GM21786 (cell line): ENCODE measurements around the gene BCAT1.
"Not testable (repeated sequence)": the region's sequence is repeated elsewhere in the genome, so short reads cannot be mapped to it uniquely, and the experiment has no call there.

ENCODE experiments used
- ATAC-seq: cut with Tn5 transposase; IDR thresholded peaks from one replicate; pipeline ENCODE4 v1.9.1; 2021; ENCODE audit not compliant: unreplicated experiment

BCAT1 gene

DNA sequence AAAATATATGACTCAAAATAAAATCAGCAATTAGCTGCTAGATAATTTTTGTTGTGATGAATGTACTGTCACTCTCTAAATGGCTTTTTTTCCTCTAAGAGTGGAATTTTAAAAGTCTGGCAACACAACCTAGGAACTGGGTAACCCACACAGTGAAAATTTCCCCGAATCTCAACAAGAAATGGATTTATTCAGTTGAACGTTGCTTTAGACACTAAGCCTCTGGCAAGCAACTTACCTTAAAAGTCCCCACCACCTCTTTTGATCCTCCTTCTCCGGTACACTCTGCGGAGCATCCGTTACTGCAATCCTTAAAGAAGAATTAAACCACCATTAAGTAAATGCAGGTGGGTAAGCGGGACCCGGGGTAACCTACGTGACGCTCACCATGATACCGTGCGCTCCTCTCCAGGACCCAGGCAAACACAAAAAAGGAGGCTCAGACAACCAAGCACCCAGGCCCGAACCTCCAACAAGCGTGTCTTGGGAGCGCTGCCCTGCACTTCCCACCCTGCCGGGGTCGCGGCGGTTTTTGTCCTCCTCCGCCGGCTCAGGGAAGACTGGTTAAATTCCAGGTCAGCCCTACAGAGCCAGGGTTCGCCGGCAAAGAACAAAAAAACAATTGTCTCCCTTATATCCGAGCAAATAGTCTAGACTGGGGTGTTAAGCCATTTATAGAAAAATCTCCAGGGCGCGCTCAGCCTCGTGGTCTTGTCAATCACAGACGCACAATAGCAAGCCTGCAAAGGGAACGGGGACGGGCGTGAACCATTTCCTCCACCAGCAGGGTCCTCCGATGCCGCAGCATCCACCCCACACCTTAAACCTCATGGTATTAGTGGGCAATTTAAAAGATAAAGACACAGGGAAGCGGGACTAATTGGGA, 47.1 kb downstream of the BCAT1 start:
- ATAC-seq, result no peak

DNA sequence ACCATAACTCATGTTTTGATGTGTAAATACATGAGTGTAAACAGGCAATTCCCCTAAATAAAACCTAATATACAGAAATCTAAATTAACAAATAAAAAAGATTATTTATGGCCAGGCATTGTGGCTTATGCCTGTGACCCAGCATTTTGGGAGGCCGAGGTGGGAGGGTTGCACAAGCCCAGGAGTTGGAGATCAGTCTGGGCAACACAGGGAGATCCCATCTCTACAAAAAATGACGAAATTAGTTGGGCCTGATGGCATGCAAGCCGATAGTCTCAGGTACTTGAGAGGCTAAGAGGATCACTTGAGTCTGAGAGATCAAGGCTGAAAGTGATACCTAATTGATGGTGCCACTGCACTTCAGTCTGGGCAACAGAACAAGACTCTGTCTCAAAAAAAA, 48.7 kb downstream of the BCAT1 start:
- ATAC-seq, result no peak

DNA sequence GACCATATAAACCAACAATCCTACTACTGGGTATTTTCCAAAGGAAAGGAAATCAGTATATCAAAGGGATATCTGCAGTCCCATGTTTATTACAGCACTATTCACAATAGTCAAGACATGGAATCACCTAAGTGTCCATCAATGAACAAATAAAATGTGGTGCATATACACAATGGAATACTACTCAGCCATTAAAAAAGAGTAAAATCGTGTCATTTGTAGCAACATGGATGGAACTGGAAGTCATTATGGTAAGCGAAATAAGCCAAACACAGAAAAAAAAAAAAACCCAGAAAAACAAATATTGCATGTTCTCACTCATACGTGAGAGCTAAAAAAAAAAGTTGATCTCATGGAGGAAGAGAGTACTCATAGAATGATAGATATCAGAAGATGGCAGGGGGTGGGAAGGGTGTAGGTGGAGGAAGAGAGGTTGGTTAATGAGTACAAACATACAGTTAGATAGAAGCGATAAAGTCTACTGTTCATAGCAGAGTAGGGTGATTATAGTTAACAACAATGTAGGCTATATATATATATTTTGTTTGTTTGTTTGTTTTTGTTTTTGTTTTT, 49.3 kb downstream of the BCAT1 start:
- no peak for ATAC-seq

DNA sequence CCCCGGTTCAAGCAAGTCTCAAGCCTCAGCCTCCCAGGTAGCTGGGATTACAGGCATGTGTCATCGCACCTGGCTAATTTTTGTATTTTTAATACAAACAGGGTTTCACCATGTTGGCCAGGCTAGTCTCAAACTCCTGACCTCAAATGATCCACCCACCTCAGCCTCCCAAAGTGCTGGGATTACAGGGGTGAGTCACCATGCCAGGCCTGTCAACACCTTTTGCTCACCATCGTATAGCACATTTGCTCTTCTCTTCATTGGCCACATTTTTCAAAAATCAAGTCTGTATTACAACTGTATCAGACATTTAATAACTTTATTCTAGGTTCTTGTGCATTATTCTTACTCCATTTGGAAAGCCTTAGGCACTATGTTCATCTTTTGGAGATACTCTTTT, 50.3 kb downstream of the BCAT1 start:
- ATAC-seq, result no peak

DNA sequence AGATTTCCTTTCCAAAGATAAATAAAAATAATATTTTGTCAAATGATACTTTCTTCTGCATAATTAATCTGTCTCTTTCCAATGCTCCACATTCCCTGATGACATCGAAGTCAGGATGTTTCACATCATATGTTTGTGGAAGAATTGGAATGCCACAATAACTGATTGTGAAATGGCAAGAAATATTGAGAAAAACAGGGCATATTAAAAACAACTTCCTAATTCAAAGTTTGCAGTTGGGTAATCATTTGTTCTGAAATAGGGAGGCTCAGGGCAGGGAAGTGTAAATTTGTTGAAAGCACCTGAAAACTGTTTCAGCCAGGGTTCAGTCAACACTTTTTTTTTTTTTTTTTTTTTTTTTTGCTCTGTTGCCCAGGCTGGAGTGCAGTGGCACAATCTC, 50.7 kb downstream of the BCAT1 start:
- no peak for ATAC-seq

DNA sequence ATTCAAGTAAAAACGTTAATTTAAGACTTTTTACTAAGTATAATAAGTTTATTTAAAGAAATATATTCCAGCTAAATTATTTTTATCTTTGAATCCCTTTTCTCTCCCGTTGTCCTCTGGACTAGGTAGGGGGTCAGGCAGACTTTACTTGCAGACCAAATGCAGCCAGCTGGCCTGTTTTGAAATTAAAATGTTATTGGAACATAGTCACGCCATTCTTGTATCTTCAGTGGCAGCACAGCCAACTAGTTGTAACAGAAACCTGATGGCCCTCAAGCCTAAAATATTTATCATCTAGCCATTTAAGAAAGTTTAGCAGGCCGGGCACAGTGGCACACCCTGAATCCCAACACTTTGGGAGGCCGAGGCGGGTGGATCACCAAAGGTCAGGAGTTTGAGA, 52.7 kb downstream of the BCAT1 start:
- no peak for ATAC-seq

DNA sequence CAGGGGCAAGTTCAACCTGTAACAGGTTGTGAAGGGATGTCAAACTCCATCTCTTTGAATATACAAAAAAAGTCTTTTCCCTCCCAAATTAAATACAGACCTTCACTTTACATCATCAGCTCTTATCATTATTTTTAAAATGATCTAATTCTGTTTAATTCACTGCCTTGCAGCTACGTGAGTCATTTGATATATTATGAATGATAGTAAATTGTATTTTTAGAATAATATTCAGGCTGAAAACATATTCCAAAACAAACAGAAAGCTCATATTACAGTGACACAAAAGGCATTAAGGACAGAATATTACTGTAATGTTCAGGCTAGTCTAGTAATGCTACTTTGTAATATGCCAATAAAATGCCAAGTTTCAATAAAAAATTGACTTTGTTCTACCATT, 53.3 kb downstream of the BCAT1 start:
- no peak for ATAC-seq

DNA sequence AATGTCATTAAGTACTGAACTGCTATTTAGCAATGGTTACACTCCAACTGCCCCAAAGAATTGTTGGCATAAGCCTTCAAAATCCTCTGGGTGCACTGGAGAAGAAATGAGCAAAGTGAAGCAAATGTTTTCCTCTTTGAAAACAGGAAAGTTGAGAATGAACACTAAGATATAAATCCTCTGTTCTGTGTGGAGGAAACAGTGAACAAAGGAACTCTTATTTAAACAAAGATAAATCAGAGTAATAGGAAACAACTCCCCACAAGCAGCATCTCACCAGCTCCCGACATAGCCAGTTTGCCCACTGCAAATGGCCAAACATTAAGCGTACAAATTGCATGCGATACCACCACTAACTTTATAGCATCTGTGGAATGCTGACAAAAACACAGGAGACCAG, 54.0 kb downstream of the BCAT1 start:
- no peak for ATAC-seq

DNA sequence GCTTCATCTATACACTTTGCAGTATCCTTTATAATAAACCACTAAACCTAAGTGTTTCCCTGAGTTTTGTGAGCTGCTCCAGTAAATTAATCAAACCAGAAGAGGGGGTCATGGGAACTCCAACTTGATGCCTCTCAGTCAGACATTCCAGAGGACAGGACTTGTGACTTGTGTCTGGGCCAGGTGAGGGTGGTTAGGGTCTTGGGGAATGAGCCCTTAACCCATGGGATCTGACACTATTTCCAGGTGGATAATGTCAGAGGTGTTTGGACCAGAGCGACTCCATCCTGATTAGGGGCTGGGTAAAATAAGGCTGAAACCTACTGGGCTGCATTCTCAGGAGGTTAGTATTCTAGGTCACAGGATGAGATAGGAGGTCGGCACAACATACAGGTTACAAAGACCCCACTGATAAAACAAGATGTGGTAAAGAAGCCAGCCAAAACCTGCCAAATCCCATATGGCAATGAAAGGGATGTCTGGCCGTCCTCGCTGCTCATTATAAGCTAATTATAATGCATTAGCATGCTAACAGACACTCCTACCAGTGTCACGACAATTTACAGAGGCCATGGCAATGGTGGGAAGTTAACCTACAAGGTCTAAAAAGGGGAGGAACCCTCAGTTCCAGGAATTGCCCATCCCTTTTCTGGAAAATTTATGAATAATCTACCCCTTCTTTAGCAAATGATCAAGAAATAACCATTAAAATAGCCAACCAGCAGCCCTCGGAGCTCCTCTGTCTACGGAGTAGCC, 58.7 kb downstream of the BCAT1 start:
- no peak for ATAC-seq

DNA sequence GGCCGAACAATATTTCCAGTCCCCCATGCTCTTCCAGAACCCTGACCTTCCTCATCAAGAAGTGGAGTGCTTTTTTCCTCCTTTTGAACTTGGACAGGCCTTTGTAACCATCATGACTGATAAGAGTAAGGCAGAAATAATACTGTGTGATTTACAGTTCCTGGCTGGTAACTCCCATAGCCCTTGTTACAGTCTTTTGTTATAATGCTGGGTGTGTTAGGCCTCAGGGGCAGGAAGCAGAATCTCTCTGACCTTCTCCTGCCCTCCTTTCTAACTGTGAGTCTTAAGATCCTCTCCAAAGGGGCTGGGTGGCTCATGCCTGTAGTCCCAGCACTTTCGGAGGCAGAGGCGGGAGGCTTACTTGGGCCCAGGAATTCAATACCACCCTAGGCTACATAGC, 59.5 kb downstream of the BCAT1 start:
- no peak for ATAC-seq

DNA sequence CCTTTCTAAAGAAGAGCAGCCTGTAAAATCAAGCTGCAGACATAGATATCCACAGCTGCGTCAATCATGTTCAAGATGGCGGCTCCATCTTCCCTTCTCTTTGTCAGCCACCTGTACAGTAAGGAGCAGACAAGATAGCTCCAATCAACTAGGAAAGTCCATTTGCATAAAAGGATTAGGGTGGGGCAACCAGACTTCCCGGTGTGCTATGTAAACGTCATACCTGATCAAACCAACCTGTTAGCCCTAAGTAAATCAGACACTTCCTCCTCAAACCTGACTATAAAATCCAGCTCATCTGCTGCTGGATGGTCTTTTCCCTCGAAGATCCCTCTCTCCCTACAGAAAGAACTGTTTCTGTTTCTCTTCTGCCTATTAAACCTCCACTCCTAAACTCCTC, 60.1 kb downstream of the BCAT1 start:
- no peak for ATAC-seq

DNA sequence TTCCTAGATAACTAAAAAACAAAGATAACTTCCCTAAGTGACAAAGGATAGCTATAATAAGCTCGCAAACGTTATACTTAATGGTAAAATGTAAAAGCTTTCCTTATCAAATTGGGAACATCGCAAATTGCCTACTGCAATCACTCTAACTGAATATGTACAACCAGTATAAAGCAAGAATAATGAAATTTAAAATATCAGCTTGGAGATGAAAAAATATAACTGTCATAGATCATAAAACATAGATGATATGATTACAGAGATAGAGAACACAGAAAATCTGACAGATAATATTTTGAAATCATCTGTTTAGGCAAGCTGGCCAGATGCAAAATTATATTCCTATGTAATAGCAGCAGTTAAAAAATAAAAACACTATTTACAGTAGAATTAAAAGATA, 64.0 kb downstream of the BCAT1 start:
- ATAC-seq, result no peak

DNA sequence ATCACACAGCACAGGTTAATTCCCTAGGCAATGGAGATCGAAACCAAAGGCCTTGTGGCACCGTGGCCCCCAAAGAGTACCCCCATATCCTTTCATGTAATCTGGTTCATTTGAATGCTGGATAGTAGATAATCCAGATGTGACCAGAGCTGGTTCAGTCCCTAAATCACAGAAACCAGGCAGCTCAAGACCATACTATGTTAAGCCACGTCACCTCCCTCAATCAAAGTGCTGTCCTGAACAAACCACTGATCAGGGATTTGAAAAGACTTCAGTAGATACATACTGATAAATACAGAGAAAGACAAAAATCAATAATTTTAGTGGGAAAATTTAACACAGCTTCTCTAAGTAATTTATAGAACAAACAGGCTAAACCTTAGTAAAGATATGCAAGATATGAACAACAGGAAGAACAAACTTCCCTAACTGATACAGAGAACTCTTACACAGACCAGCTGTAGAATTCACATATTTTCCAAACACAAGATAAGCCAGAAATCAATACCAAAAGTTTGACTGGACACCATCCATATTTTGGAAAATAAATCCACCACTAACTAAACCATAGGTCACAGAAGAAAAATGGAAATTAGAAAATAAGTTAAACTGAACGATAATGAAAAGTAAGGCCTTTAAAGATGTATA, 67.1 kb downstream of the BCAT1 start:
- ATAC-seq, result no peak

DNA sequence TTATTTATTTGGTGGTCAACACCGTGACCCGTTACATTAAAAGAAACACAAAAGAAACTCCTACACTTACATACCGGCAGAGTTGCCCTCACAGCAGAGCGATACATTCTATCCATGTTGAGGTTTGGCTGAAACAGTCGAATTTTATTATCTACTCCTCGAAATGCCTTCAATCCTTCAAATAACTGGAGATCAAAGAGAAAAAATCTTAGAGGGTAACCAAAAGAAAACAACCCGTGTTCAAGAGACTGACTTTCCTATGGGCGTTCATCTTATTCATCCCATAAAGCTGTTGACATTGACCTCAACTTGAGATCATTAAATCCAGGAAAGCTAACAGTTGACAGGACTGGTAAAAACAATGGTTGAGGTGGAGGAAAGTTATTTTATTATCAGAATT, 67.7 kb downstream of the BCAT1 start:
- no peak for ATAC-seq

DNA sequence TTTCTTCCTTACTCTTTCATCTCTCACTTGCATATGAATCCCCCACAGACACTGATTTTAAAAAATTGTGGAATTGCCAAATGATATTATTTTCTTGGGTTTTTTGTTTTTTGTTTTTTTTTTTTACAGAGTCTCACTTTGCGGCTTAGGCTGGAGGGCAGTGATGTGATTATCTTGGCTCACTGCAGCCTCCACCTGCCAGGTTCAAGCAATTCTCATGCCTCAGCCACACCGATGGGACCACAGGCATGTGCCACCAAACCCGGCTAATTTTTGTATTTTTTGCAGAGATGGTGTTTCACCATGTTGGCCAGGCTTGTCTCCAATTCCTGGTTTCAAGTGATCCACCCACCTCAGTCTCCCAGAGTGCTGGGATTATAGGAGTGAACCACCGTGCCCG, 68.2 kb downstream of the BCAT1 start:
- ATAC-seq, result no peak

DNA sequence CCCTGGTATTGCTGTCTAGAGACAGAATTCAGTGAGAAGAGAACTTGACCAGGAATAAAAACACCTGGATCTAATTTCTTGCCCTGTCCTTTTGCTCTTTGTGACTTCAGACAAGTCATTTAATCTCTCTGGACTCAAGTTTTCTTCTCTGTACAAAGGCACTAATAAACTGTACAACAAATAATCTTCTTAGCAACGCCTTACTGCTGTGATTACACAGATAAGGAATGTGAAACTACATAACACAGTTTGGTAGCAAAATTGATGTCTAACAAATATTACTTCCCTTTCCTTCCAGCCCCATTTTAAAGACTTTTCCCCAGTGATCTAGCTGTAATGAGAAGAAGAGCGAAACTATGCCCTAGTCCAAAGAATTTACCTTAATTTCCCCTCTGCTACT, 69.3 kb downstream of the BCAT1 start:
- no peak for ATAC-seq

DNA sequence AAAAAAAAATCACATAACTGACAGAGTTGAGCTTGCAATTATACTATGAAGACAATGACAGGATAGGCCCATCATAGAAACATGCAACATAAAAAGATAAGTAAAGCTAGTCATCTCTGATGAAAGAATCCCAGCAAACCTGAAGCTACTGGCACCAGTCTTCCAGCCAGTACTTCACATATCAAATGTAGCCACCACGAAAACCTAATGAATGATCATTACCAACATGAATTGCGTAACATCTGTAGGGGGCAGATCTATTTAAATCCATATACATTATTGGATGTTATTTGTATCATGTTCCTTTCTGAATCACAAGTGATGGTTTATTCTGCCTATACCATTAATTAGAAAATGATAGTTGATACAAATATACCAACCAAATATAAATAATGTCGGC, 73.9 kb downstream of the BCAT1 start:
- ATAC-seq, result no peak

DNA sequence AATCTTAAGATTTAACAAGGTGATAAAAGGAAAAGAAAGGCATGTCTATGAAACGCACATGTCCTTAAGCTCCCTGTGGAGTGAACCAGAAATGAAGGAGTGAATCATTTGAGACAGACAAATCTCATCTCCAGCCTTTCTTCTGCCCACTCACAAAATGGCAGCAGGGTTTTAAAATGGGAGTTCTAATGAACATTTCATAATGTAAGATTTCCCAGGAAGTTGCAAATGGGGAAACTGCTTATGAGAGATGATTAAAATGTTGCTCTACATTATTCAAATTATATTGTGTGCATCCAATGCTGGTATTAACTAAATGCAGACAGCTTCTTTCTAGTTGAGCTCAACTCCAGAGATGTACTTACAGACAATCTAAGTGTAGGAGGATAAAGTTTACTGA, 76.7 kb downstream of the BCAT1 start:
- no peak for ATAC-seq

DNA sequence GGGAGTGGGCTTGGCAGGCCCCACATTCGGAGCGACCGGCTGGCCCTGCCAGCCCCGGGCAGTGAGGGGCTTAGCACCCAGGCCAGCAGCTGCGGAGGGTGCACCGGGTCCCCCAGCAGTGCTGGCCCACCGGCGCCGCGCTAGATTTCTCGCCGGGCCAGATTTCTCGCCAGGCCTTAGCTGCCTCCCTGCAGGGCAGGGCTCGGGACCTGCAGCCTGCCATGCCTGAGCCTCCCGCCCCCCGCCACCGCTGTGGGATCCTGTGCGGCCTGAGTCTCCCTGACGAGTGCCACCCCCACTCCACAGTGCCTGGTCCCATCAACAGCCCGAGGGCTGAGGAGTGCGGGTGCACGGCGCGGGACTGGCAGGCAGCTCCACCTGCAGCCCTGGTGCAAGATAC, 82.8 kb downstream of the BCAT1 start:
- ATAC-seq, result not testable (repeated sequence)

DNA sequence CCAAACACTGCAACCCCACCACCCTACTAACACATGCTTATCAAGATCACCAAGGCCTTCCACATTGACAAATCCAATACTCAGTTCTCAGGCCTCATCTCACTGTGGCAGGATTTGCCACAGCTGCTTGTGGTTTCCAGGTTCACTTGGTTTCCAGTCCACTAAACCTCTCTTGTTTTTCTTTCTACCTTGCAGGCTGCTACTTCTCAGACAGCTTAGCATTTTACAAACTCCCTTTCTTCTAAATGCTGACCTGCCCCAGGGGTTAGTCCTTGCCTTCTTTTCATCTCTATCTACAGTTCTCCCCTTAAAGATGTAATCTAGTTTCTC, 84.1 kb downstream of the BCAT1 start:
- ATAC-seq, result peak; percentile 56

DNA sequence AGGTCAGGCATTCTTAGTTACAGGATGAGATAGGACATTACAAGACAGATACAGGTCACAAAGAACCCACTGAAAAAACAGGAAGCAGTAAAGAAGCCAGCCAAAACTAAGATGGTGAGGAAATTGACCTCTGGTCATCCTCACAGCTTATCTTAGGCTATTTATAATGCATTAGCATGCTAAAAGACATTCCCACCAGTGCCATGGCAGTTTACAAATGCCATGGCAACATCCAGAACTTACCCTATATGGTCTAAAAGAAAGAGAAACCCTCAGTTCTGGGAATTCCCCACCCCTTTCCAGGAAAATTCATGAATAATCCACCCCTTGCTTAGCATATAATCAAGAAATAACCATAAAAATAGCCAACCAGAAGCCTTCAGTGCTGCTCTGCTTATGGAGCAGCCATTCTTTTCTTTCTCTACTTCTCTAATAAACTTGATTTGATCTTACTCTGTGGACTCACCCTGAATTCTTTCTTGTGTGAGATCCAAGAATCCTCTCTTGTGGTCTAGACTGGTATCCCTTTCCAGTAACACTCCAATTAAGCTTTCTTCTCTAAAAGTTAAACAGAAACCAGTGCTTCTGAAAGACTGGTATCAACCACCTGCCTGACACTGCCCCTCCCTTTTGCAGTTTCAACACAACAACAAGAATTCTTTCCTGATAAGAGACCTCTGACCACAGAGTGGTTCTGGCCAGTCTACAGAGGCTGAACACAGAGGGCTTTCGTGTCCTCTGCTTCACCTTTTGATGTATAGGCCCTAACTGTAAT, 86.9 kb downstream of the BCAT1 start:
- peak; percentile 49 for ATAC-seq
